HEK293 (cell line): ENCODE data around the gene DNAJA3.
A peak's percentile ranks its signal among the peaks of the same experiment; 100 is the strongest.

Source experiments
- GLIS2 ChIP-seq: fragments of 450-650 bp; formaldehyde crosslinking; IDR thresholded peaks from 2 replicates; pipeline ENCODE4 v1.5.1; 2016; ENCODE audit warnings: missing biosample characterization, missing genetic modification characterization
- HOXC10 ChIP-seq: sonication (generic); formaldehyde crosslinking; IDR thresholded peaks from 2 replicates; pipeline ENCODE4 v1.8.1; 2023; ENCODE audit warnings: mild to moderate bottlenecking, missing genetic modification reagents
- KLF16 ChIP-seq: fragments of 450-650 bp; formaldehyde crosslinking; IDR thresholded peaks from 2 replicates; pipeline ENCODE4 v1.5.1; 2017; ENCODE audit warnings: missing biosample characterization, missing genetic modification characterization
- SETDB1 ChIP-seq: IDR thresholded peaks from one replicate; pipeline ENCODE4 v1.6.1; 2017; ENCODE audit warnings: mild to moderate bottlenecking, low read length, moderate library complexity, mixed read lengths; ENCODE audit not compliant: insufficient read length
- TRIM28 ChIP-seq: IDR thresholded peaks from 2 replicates; pipeline ENCODE4 v1.6.1; 2011; ENCODE audit warnings: low read length, control low read depth, borderline replicate concordance
- WT1 ChIP-seq: fragments of 450-650 bp; formaldehyde crosslinking; IDR thresholded peaks from 2 replicates; pipeline ENCODE4 v1.5.1; 2016; ENCODE audit warnings: missing biosample characterization, missing genetic modification characterization
- ZBTB6 ChIP-seq: fragments of 450-650 bp; formaldehyde crosslinking; IDR thresholded peaks from 2 replicates; pipeline ENCODE4 v1.5.1; 2017; ENCODE audit warnings: missing biosample characterization, missing genetic modification characterization
- ZNF138 ChIP-seq: fragments of 450-650 bp; formaldehyde crosslinking; IDR thresholded peaks from 2 replicates; pipeline ENCODE4 v1.5.1; 2016; ENCODE audit warnings: missing biosample characterization, missing genetic modification characterization, borderline replicate concordance
- ZNF26 ChIP-seq: fragments of 450-650 bp; formaldehyde crosslinking; IDR thresholded peaks from 2 replicates; pipeline ENCODE4 v1.5.1; 2016; ENCODE audit warnings: missing biosample characterization, missing genetic modification characterization
- ZNF311 ChIP-seq: fragments of 450-650 bp; formaldehyde crosslinking; IDR thresholded peaks from 2 replicates; pipeline ENCODE4 v1.5.1; 2017; ENCODE audit warnings: missing biosample characterization, missing genetic modification characterization, borderline replicate concordance
- ZNF394 ChIP-seq: fragments of 450-650 bp; formaldehyde crosslinking; IDR thresholded peaks from 2 replicates; pipeline ENCODE4 v1.5.1; 2016; ENCODE audit warnings: missing biosample characterization, missing genetic modification characterization, mild to moderate bottlenecking, moderate library complexity, borderline replicate concordance
- ZNF404 ChIP-seq: fragments of 450-650 bp; formaldehyde crosslinking; IDR thresholded peaks from 2 replicates; pipeline ENCODE4 v1.5.1; 2017; ENCODE audit warnings: missing biosample characterization, missing genetic modification characterization
- ZNF423 ChIP-seq: fragments of 450-650 bp; formaldehyde crosslinking; IDR thresholded peaks from 2 replicates; pipeline ENCODE4 v1.5.1; 2016; ENCODE audit warnings: missing biosample characterization, missing genetic modification characterization
- ZNF488 ChIP-seq: fragments of 450-650 bp; formaldehyde crosslinking; IDR thresholded peaks from 2 replicates; pipeline ENCODE4 v1.5.1; 2016; ENCODE audit warnings: missing biosample characterization, missing genetic modification characterization
- ZNF514 ChIP-seq: fragments of 450-650 bp; formaldehyde crosslinking; IDR thresholded peaks from 2 replicates; pipeline ENCODE4 v1.5.1; 2016; ENCODE audit warnings: missing biosample characterization, missing genetic modification characterization
- ZNF530 ChIP-seq: fragments of 450-650 bp; formaldehyde crosslinking; IDR thresholded peaks from 2 replicates; pipeline ENCODE4 v1.5.1; 2016; ENCODE audit warnings: low read depth, missing biosample characterization, missing genetic modification characterization
- ZNF624 ChIP-seq: fragments of 450-650 bp; formaldehyde crosslinking; IDR thresholded peaks from 2 replicates; pipeline ENCODE4 v1.5.1; 2017; ENCODE audit warnings: missing biosample characterization, missing genetic modification characterization
- ZNF629 ChIP-seq: fragments of 450-650 bp; formaldehyde crosslinking; IDR thresholded peaks from 2 replicates; pipeline ENCODE4 v1.5.1; 2017; ENCODE audit warnings: missing biosample characterization, missing genetic modification characterization
- ZNF654 ChIP-seq: fragments of 450-650 bp; formaldehyde crosslinking; IDR thresholded peaks from 2 replicates; pipeline ENCODE4 v1.5.1; 2016; ENCODE audit warnings: low read depth, missing biosample characterization, missing genetic modification characterization
- ZNF660 ChIP-seq: fragments of 450-650 bp; IDR thresholded peaks from 2 replicates; pipeline ENCODE4 v1.5.1; 2018; ENCODE audit warnings: missing biosample characterization, mild to moderate bottlenecking, missing genetic modification characterization
- ZNF777 ChIP-seq: fragments of 450-650 bp; formaldehyde crosslinking; IDR thresholded peaks from 2 replicates; pipeline ENCODE4 v1.5.1; 2017; ENCODE audit warnings: missing biosample characterization, missing genetic modification characterization, borderline replicate concordance
- TF ChIP-seq, protein P1 (sequence below): fragments of 450-650 bp; formaldehyde crosslinking; IDR thresholded peaks from 2 replicates; pipeline ENCODE4 v1.5.1; 2016; ENCODE audit warnings: missing biosample characterization, missing genetic modification characterization
- TF ChIP-seq, protein P2 (sequence below): fragments of 450-650 bp; formaldehyde crosslinking; IDR thresholded peaks from 2 replicates; pipeline ENCODE4 v1.5.1; 2016; ENCODE audit warnings: missing biosample characterization, missing genetic modification characterization
- TF ChIP-seq, protein P3 (sequence below): fragments of 450-650 bp; formaldehyde crosslinking; IDR thresholded peaks from 2 replicates; pipeline ENCODE4 v1.5.1; 2016; ENCODE audit warnings: missing biosample characterization, missing genetic modification characterization, low read depth
- TF ChIP-seq, protein P4 (sequence below): fragments of 450-650 bp; formaldehyde crosslinking; IDR thresholded peaks from 2 replicates; pipeline ENCODE4 v1.5.1; 2016; ENCODE audit warnings: missing biosample characterization, missing genetic modification characterization

DNAJA3 gene

DNA sequence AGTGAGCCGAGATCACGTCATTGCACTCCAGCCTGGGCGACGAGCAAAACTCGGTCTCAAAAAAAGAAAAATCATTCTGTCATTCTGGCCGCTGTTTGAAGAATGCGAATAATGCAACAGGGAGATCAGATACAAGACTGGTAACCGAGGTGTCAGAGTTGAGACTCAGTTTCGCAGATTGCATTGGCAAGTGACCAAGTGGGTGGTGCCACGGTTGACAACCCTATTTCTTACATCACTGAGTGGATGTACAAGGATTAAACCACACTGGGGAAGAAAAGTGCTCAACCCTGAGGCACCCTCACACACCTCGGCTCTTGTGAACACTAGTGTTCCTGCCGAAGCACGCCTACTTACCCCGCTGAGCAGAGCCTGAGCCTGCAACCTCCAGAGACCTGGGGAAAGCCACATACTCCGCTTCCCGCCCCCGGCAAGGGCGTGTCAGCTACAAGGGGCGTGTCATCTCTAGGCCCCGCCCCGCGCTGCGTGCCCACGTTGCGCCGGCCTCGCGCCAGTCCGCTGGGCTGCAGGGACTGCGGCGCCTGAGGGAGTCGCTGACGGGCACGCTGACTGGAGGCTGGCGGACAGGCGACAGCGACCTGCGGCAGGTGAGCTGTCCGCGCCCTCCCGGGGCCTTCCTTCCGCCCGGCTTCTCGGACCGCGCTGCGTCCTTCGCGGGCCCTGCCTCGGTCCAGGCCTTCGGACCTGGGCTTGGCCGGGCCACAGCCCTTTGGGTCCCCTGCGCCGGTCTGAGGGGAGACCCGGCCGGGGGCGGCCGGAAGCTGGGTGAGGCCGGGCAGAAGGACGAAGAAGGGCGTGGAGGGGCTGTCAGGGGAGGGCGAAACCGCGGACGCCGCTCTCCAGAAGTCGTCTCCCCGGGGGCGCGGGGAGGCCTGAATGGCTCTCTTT lies 50.5 kb downstream of the DNAJA3 start, which contains the start of gene HMOX2 (continued):
- TF ChIP-seq ZBTB6 (no peak), GLIS2 (tag by site-specific recombination) (peak; percentile 90; the same call in 1 of the 2 replicates), ZNF394 (no peak), ZNF404 (no peak), ZNF138 (tag by site-specific recombination) (no peak), TRIM28 (peak; percentile 50; the same call in 1 of the 2 replicates), ZNF423 (no peak), ZNF777 (no peak; the same call in 1 of the 2 replicates), WT1 (tag by site-specific recombination) (no peak), ZNF514 (tag by site-specific recombination) (no peak), SETDB1 (peak; percentile 14), ZNF26 (no peak), ZNF660 (no peak), HOXC10 (CRISPR knock-in tag) (no peak), KLF16 (tag by site-specific recombination) (no peak; the same call in 1 of the 2 replicates), ZNF624 (no peak), ZNF530 (tag by site-specific recombination) (no peak), ZNF488 (tag by site-specific recombination) (no peak), ZNF629 (tag by site-specific recombination) (0 out of 2 replicates have a peak, but pooled peaks have one; percentile 10), ZNF654 (tag by site-specific recombination) (no peak), ZNF311 (tag by site-specific recombination) (no peak)
- TF ChIP-seq, protein P1, sequence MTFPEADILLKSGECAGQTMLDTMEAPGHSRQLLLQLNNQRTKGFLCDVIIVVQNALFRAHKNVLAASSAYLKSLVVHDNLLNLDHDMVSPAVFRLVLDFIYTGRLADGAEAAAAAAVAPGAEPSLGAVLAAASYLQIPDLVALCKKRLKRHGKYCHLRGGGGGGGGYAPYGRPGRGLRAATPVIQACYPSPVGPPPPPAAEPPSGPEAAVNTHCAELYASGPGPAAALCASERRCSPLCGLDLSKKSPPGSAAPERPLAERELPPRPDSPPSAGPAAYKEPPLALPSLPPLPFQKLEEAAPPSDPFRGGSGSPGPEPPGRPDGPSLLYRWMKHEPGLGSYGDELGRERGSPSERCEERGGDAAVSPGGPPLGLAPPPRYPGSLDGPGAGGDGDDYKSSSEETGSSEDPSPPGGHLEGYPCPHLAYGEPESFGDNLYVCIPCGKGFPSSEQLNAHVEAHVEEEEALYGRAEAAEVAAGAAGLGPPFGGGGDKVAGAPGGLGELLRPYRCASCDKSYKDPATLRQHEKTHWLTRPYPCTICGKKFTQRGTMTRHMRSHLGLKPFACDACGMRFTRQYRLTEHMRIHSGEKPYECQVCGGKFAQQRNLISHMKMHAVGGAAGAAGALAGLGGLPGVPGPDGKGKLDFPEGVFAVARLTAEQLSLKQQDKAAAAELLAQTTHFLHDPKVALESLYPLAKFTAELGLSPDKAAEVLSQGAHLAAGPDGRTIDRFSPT (tag by site-specific recombination) = peak; percentile 83; the same call in 1 of the 2 replicates
- TF ChIP-seq, protein P2, sequence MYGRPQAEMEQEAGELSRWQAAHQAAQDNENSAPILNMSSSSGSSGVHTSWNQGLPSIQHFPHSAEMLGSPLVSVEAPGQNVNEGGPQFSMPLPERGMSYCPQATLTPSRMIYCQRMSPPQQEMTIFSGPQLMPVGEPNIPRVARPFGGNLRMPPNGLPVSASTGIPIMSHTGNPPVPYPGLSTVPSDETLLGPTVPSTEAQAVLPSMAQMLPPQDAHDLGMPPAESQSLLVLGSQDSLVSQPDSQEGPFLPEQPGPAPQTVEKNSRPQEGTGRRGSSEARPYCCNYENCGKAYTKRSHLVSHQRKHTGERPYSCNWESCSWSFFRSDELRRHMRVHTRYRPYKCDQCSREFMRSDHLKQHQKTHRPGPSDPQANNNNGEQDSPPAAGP (tag by site-specific recombination) = peak; percentile 85
- TF ChIP-seq, protein P3, sequence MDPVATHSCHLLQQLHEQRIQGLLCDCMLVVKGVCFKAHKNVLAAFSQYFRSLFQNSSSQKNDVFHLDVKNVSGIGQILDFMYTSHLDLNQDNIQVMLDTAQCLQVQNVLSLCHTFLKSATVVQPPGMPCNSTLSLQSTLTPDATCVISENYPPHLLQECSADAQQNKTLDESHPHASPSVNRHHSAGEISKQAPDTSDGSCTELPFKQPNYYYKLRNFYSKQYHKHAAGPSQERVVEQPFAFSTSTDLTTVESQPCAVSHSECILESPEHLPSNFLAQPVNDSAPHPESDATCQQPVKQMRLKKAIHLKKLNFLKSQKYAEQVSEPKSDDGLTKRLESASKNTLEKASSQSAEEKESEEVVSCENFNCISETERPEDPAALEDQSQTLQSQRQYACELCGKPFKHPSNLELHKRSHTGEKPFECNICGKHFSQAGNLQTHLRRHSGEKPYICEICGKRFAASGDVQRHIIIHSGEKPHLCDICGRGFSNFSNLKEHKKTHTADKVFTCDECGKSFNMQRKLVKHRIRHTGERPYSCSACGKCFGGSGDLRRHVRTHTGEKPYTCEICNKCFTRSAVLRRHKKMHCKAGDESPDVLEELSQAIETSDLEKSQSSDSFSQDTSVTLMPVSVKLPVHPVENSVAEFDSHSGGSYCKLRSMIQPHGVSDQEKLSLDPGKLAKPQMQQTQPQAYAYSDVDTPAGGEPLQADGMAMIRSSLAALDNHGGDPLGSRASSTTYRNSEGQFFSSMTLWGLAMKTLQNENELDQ (tag by site-specific recombination) = no peak
- TF ChIP-seq, protein P4, sequence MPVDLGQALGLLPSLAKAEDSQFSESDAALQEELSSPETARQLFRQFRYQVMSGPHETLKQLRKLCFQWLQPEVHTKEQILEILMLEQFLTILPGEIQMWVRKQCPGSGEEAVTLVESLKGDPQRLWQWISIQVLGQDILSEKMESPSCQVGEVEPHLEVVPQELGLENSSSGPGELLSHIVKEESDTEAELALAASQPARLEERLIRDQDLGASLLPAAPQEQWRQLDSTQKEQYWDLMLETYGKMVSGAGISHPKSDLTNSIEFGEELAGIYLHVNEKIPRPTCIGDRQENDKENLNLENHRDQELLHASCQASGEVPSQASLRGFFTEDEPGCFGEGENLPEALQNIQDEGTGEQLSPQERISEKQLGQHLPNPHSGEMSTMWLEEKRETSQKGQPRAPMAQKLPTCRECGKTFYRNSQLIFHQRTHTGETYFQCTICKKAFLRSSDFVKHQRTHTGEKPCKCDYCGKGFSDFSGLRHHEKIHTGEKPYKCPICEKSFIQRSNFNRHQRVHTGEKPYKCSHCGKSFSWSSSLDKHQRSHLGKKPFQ (tag by site-specific recombination) = no peak
